MCF 10A (cell line): Measurements from ENCODE around the gene GOLGA8S. TPM values are rescaled to one million over a fixed set of nuclear protein-coding genes. Genes with fewer than 3 reads are reported as not detected.
"Not testable (repeated sequence)": the region's sequence is repeated elsewhere in the genome, so short reads cannot be mapped to it uniquely, and the experiment has no call there.

Source experiments
- BruUV-seq: library from RNA; stranded (reverse); fragments of 400-500 nt; replicated peaks from 2 replicates; lab custom pipeline; 2021; lab: Mats Ljungman, UMichigan
- CTCF ChIA-PET: fragments of 300-600 bp; sonication (Branson Sonifier 250); formaldehyde crosslinking; extraction: SDS; loops from one replicate; lab custom pipeline; 2021; ENCODE audit warnings: antibody characterized with exemption, inconsistent platforms; lab: Yijun Ruan, JAX
- POLR2A ChIA-PET: fragments of 300-600, 350-650 bp; sonication (Branson Sonifier 250); formaldehyde crosslinking; extraction: SDS; loops from one replicate; lab custom pipeline; 2020; ENCODE audit warnings: antibody characterized with exemption, inconsistent platforms; lab: Yijun Ruan, JAX
- DNase-seq: peaks from one replicate; pipeline ENCODE4 v3.0.0-alpha.2; 2018; ENCODE audit not compliant: unreplicated experiment
- H3K27ac Mint-ChIP-seq: one replicate; pipeline ENCODE4 v1.8.0; 2022; ENCODE audit warnings: mild to moderate bottlenecking, low read depth, mixed read lengths; ENCODE audit not compliant: unreplicated experiment
- H3K27me3 Mint-ChIP-seq: one replicate; pipeline ENCODE4 v1.8.0; 2022; ENCODE audit warnings: mixed read lengths; ENCODE audit not compliant: insufficient read depth, unreplicated experiment
- H3K36me3 Mint-ChIP-seq: one replicate; pipeline ENCODE4 v1.8.0; 2022; ENCODE audit warnings: mild to moderate bottlenecking, moderate library complexity, mixed read lengths; ENCODE audit not compliant: insufficient read depth, unreplicated experiment
- H3K4me1 Mint-ChIP-seq: one replicate; pipeline ENCODE4 v1.8.0; 2022; ENCODE audit warnings: mixed read lengths; ENCODE audit not compliant: insufficient read depth, unreplicated experiment
- H3K4me3 Mint-ChIP-seq: one replicate; pipeline ENCODE4 v1.8.0; 2022; ENCODE audit warnings: mild to moderate bottlenecking, moderate library complexity, mixed read lengths; ENCODE audit not compliant: unreplicated experiment
- H3K9me3 Mint-ChIP-seq: one replicate; pipeline ENCODE4 v1.8.0; 2022; ENCODE audit warnings: mixed read lengths; ENCODE audit not compliant: unreplicated experiment
- intact Hi-C: fragments of 100-400 bp; cut with micrococcal nuclease; formaldehyde crosslinking; loops from 2 replicates; pipeline ENCODE4 v1.14.1; 2022
- total RNA-seq: library from RNA; stranded (reverse); gene quantifications from 2 replicates; pipeline ENCODE4 v1.2.3, GENCODE V29; 2022
- TF ChIP-seq, protein P1 (sequence below): fragments of 200-600 bp; IDR thresholded peaks from one replicate; pipeline ENCODE4 v1.8.0; 2022; ENCODE audit warnings: antibody characterized with exemption, mild to moderate bottlenecking; ENCODE audit not compliant: unreplicated experiment

Gene GOLGA8S
- total RNA-seq, 1 experiment from 2014 or later = 0.16 TPM

DNA sequence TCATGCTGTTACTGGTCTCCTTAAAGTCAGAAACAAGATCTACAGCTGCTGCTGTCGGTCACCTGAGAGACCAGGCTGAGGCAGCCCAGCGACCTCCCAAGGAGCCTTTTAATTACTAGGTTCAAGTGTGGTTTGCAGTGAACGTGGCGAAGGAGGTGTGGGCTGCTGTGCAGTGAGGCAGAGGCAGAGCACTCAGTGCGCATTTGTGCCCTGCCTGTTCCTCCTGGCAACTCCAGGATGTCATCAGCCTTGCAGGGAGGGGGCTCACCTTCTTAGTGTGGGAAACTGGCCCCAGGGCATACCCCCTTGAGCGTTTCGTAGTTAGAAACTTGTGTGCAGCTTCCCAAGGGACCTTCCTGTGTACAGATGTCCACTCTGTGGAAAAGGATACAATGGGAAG lies 26.6 kb downstream of the GOLGA8S start:
- DNase-seq, CTCF ChIA-PET, BruUV-seq, H3K36me3 Mint-ChIP-seq, H3K27ac Mint-ChIP-seq, intact Hi-C loops, H3K9me3 Mint-ChIP-seq, POLR2A ChIA-PET, H3K4me3 Mint-ChIP-seq, H3K4me1 Mint-ChIP-seq: not testable (repeated sequence)
- H3K27me3 Mint-ChIP-seq = peaks cover 57% of the 10 kb centered on the region

DNA sequence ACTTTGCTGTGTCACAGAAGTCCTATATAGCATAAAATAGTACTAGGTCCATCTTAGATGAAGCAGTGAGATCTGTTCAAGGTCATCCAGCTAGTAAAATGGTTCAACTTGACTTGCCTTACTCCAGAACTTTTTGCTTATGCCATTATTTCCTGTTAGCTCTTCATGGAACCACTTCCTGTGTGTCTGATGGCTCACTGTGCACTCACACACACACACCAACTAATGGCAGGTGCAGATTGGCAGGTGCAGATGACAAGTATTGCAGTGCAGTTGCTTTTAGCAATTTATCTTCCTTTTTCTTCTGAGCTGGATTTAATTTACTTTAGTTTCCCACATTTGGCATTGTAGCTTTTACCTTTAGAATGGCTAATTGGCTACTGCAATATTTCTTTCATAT lies 29.8 kb downstream of the GOLGA8S start:
- TF ChIP-seq, protein P1, sequence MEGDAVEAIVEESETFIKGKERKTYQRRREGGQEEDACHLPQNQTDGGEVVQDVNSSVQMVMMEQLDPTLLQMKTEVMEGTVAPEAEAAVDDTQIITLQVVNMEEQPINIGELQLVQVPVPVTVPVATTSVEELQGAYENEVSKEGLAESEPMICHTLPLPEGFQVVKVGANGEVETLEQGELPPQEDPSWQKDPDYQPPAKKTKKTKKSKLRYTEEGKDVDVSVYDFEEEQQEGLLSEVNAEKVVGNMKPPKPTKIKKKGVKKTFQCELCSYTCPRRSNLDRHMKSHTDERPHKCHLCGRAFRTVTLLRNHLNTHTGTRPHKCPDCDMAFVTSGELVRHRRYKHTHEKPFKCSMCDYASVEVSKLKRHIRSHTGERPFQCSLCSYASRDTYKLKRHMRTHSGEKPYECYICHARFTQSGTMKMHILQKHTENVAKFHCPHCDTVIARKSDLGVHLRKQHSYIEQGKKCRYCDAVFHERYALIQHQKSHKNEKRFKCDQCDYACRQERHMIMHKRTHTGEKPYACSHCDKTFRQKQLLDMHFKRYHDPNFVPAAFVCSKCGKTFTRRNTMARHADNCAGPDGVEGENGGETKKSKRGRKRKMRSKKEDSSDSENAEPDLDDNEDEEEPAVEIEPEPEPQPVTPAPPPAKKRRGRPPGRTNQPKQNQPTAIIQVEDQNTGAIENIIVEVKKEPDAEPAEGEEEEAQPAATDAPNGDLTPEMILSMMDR = no peak
- DNase-seq = no peak
- no peaks in the 10 kb centered on the region for H3K4me1 Mint-ChIP-seq
- ChIA-PET CTCF (interaction anchor here (0.9 kb wide), 1 partner anchor 114 kb away, joined by 4 read pairs; no protein-coding TSS in a partner anchor), POLR2A (interaction anchor here (0.7 kb wide), 1 partner anchor 20 kb away, joined by 3 read pairs; no protein-coding TSS in a partner anchor)
- intact Hi-C loops = no loop called here
- H3K4me3 Mint-ChIP-seq = no peak overlapping the region
- H3K9me3 Mint-ChIP-seq = no peaks in the 10 kb centered on the region
- no TSS peak for BruUV-seq
- no peaks in the 10 kb centered on the region for H3K36me3 Mint-ChIP-seq
- H3K27me3 Mint-ChIP-seq = peaks cover 64% of the 10 kb centered on the region
- no peak overlapping the region for H3K27ac Mint-ChIP-seq

DNA sequence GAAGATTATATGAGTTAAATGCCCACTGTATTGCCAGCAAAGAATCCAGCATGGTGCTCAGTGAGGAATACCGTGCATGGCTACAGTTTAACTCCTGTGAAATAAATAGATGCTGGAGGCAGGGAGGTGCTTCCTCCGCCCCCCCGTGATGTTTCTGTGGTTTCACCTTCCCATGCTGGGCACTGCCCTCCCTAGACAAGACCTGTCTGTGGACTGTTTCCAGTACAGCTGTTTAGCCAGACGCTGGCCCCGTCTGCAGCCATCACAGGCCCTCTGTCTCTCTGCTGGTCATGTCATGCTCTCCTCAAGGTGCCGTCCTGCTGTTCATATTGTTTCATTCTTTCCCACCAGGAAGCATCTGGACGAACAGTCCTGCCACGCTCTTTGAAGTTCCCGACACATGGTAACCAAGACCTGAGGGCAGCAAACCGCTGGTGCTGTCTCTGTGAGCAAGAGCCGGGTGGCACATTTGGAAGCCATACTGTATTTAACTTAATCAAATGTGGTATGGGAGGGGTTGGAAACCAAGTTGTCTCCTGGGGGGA lies 31.4 kb downstream of the GOLGA8S start:
- intact Hi-C loops = no loop called here
- H3K4me3 Mint-ChIP-seq = no peak overlapping the region
- ChIA-PET POLR2A (no interaction called here), CTCF (no interaction called here)
- DNase-seq = no peak
- H3K9me3 Mint-ChIP-seq = no peaks in the 10 kb centered on the region
- H3K27me3 Mint-ChIP-seq = peaks cover 64% of the 10 kb centered on the region
- TF ChIP-seq, protein P1 = no peak
- H3K4me1 Mint-ChIP-seq = no peaks in the 10 kb centered on the region
- no TSS peak for BruUV-seq
- no peaks in the 10 kb centered on the region for H3K36me3 Mint-ChIP-seq
- H3K27ac Mint-ChIP-seq = no peak overlapping the region

DNA sequence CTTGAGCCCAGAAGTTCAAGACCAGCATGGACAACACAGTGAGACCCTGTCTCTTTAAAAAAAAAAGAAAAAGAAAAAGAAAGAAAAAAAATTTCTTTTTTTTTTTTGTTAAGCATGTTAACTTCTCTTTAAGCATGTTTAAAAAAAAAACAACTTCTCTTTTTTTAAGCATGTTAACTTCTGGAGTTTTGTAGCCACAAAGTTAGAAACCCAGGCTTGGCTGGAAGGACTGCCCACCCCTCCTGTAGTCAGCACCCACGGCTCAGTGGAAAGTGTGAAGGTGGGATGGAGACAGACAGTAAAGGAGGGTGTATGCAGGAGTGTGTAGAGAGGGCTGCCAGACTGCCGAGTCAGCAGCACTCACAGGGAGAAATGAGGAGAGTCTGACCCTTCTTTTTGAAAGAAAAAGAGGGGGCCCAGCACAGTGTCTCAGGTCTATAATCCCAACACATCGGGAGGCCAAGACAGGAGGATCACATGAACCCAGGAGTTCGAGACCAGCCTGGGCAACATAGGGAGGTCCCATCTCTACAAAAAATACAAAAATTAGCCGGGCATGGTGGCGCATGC lies 33.2 kb downstream of the GOLGA8S start:
- no peaks in the 10 kb centered on the region for H3K9me3 Mint-ChIP-seq
- intact Hi-C loops = no loop called here
- no peaks in the 10 kb centered on the region for H3K4me1 Mint-ChIP-seq
- H3K27ac Mint-ChIP-seq = no peak overlapping the region
- ChIA-PET CTCF (no interaction called here), POLR2A (no interaction called here)
- H3K27me3 Mint-ChIP-seq = peaks cover 51% of the 10 kb centered on the region
- TF ChIP-seq, protein P1 = no peak
- H3K4me3 Mint-ChIP-seq = no peak overlapping the region
- no peak for DNase-seq
- no peaks in the 10 kb centered on the region for H3K36me3 Mint-ChIP-seq
- BruUV-seq = no TSS peak
